Ectodermal cell (in vitro differentiated cells): ENCODE results near the gene TIAM2.
"Not testable (repeated sequence)": the region's sequence is repeated elsewhere in the genome, so short reads cannot be mapped to it uniquely, and the experiment has no call there.

Experiments
- H3K27ac ChIP-seq: 2 replicates; pipeline ENCODE4 v1.7.0; 2013; ENCODE audit warnings: mild to moderate bottlenecking, low read depth, low read length; ENCODE audit not compliant: insufficient read depth, poor library complexity, severe bottlenecking
- H3K27me3 ChIP-seq: 2 replicates; pipeline ENCODE4 v1.7.0; 2013; ENCODE audit warnings: mild to moderate bottlenecking, low read length; ENCODE audit not compliant: insufficient read depth, control insufficient read depth, poor library complexity, severe bottlenecking
- H3K36me3 ChIP-seq: one replicate; pipeline ENCODE4 v1.7.0; 2013; ENCODE audit warnings: low read length; ENCODE audit not compliant: control insufficient read depth, insufficient read depth
- H3K4me1 ChIP-seq: one replicate; pipeline ENCODE4 v1.7.0; 2013; ENCODE audit warnings: low read length; ENCODE audit not compliant: control insufficient read depth, insufficient read depth
- H3K4me3 ChIP-seq: 2 replicates; pipeline ENCODE4 v1.7.0; 2013; ENCODE audit warnings: low read depth, low read length, control low read depth; ENCODE audit not compliant: insufficient read depth
- H3K9me3 ChIP-seq: 2 replicates; pipeline ENCODE4 v1.7.0; 2013; ENCODE audit warnings: mild to moderate bottlenecking, low read length, moderate library complexity; ENCODE audit not compliant: control insufficient read depth
- WGBS, 2 experiments: methylation state at CpG; one replicate each; pipeline ENCODE4 v1.1.7; 2013; ENCODE audit warnings: missing lambda C conversion rate in 2 of 2; 5-methylcytosine and 5-hydroxymethylcytosine counted together

TIAM2 gene

GRCh38 chr6:154962753-154963152, 32.4 kb upstream of the TIAM2 start:
- WGBS, 2 experiments = 92 to 100% methylated on average over 2 of the region's 2 CpGs

GRCh38 chr6:154966065-154966770, 28.9 kb upstream of the TIAM2 start:
- 88 to 94% methylated on average over 43 to 45 of the region's 51 CpGs for WGBS, 2 experiments
- H3K27me3 ChIP-seq, H3K36me3 ChIP-seq, H3K27ac ChIP-seq, H3K4me1 ChIP-seq, H3K9me3 ChIP-seq, H3K4me3 ChIP-seq: not testable (repeated sequence)

More at GRCh38 chr6:154962753-154963152, 32.4 kb upstream of the TIAM2 start:
- H3K27ac ChIP-seq = no peak overlapping the region
- no peak overlapping the region for H3K4me3 ChIP-seq
- no peaks in the 10 kb centered on the region for H3K36me3 ChIP-seq
- no peaks in the 10 kb centered on the region for H3K4me1 ChIP-seq
- no peaks in the 10 kb centered on the region for H3K9me3 ChIP-seq
- no peaks in the 10 kb centered on the region for H3K27me3 ChIP-seq

GRCh38 chr6:154969796-154970195, 25.3 kb upstream of the TIAM2 start:
- 77% methylated on average over 5 of the region's 5 CpGs for whole genome bisulfite sequencing, 2 experiments
- Histone ChIP-seq H3K27ac (no peak overlapping the region), H3K4me3 (no peak overlapping the region), H3K4me1 (no peaks in the 10 kb centered on the region), H3K9me3 (no peaks in the 10 kb centered on the region), H3K27me3 (no peaks in the 10 kb centered on the region), H3K36me3 (no peaks in the 10 kb centered on the region)

- Histone ChIP-seq H3K9me3 (no peaks in the 10 kb centered on the region), H3K27ac (no peak overlapping the region), H3K36me3 (no peaks in the 10 kb centered on the region), H3K27me3 (no peaks in the 10 kb centered on the region), H3K4me3 (no peak overlapping the region), H3K4me1 (no peaks in the 10 kb centered on the region)
- 79 to 81% methylated on average over 9 of the region's 11 CpGs for WGBS, 2 experiments
These were observed 20.5 kb upstream of the TIAM2 start for GRCh38 chr6:154974485-154975149.

GRCh38 chr6:154977588-154977987, 17.5 kb upstream of the TIAM2 start:
- no peaks in the 10 kb centered on the region for H3K36me3 ChIP-seq
- 99% methylated on average over 5 of the region's 5 CpGs for WGBS, 2 experiments

GRCh38 chr6:154980273-154981078, 14.6 kb upstream of the TIAM2 start:
- Histone ChIP-seq H3K27me3 (no peaks in the 10 kb centered on the region), H3K9me3 (no peaks in the 10 kb centered on the region), H3K27ac (no peak overlapping the region), H3K4me3 (no peak overlapping the region), H3K4me1 (no peaks in the 10 kb centered on the region), H3K36me3 (no peaks in the 10 kb centered on the region)
- WGBS, 2 experiments = 94 to 98% methylated on average over 8 of the region's 8 CpGs

More at GRCh38 chr6:154977588-154977987, 17.5 kb upstream of the TIAM2 start:
- H3K27ac ChIP-seq = no peak overlapping the region
- H3K27me3 ChIP-seq = no peaks in the 10 kb centered on the region
- H3K9me3 ChIP-seq = no peaks in the 10 kb centered on the region
- H3K4me1 ChIP-seq = no peaks in the 10 kb centered on the region
- no peak overlapping the region for H3K4me3 ChIP-seq

- 93 to 94% methylated on average over 12 of the region's 12 CpGs for WGBS, 2 experiments
- H3K27ac ChIP-seq = no peak overlapping the region
- no peaks in the 10 kb centered on the region for H3K9me3 ChIP-seq
These were observed 13.8 kb upstream of the TIAM2 start for GRCh38 chr6:154981079-154981870.

GRCh38 chr6:154984146-154984545, 11.0 kb upstream of the TIAM2 start:
- H3K27me3 ChIP-seq = no peaks in the 10 kb centered on the region
- no peaks in the 10 kb centered on the region for H3K36me3 ChIP-seq
- no peak overlapping the region for H3K4me3 ChIP-seq
- H3K27ac ChIP-seq = no peak overlapping the region
- H3K9me3 ChIP-seq = no peaks in the 10 kb centered on the region
- 96 to 98% methylated on average over 3 of the region's 4 CpGs for WGBS, 2 experiments
- H3K4me1 ChIP-seq = peaks cover 1% of the 10 kb centered on the region

More at GRCh38 chr6:154981079-154981870, 13.8 kb upstream of the TIAM2 start:
- Histone ChIP-seq H3K4me3 (no peak overlapping the region), H3K36me3 (no peaks in the 10 kb centered on the region), H3K27me3 (no peaks in the 10 kb centered on the region), H3K4me1 (no peaks in the 10 kb centered on the region)

- Histone ChIP-seq H3K4me3 (no peak overlapping the region), H3K9me3 (no peaks in the 10 kb centered on the region), H3K36me3 (no peaks in the 10 kb centered on the region), H3K27ac (no peak overlapping the region), H3K27me3 (no peaks in the 10 kb centered on the region), H3K4me1 (peaks cover 7% of the 10 kb centered on the region)
- 96 to 98% methylated on average over 3 to 4 of the region's 4 CpGs for WGBS, 2 experiments
These were observed 8.3 kb upstream of the TIAM2 start for GRCh38 chr6:154986787-154987235.
